Measurements from ENCODE around the gene PTPRN2. TPM values are rescaled to one million over a fixed set of nuclear protein-coding genes. Genes with fewer than 3 reads are reported as not detected.

The PTPRN2 gene
- total RNA-seq, 1 experiment from 2014 or later = 1.1 TPM

- no TSS peak for BruUV-seq (replicated peaks)
- no peaks in the 10 kb centered on the region for H3K36me3 ChIP-seq (ENCODE audit: control insufficient read depth, insufficient read depth, low read length)
- ChIA-PET CTCF (no interaction called here), POLR2A (no interaction called here)
- DNase-seq (ENCODE audit: low read depth, low spot score) = no peak
- intact Hi-C loops (cut with micrococcal nuclease; ENCODE audit: unreplicated experiment) (no loop called here), in situ Hi-C loops (cut with HindIII; ENCODE audit: low pct_unique_long_range_greater_than_20kb, low sequenced_read_pairs) (no loop called here)
- no peaks in the 10 kb centered on the region for H3K9me3 ChIP-seq (ENCODE audit: control insufficient read depth, insufficient read depth, low read depth, low read length)
- H3K4me1 ChIP-seq (ENCODE audit: control insufficient read depth, insufficient read depth, low read length) = no peaks in the 10 kb centered on the region
- H3K27ac ChIP-seq (ENCODE audit: low read length) = no peak overlapping the region
- ATAC-seq = no peak
- TF ChIP-seq REST (IDR thresholded peaks at IDR 0.05; ENCODE audit: insufficient read depth in 1 of 2, low read depth in 2 of 2, low read length in 1 of 2) (no peak), SIN3A (IDR thresholded peaks at IDR 0.05; ENCODE audit: borderline replicate concordance, insufficient read depth, low read depth, low read length) (no peak), TCF7L2 (IDR thresholded peaks at IDR 0.05; ENCODE audit: low read depth, low read length) (no peak), POLR2AphosphoS5 (IDR thresholded peaks at IDR 0.05; ENCODE audit: low read depth, low read length) (no peak), CTCF (IDR thresholded peaks at IDR 0.05) (no peak)
- H3K27me3 ChIP-seq (ENCODE audit: control insufficient read depth, insufficient read depth, low read length) = peaks cover 2% of the 10 kb centered on the region; the same call in 1 of the 2 replicates
- H3K4me3 ChIP-seq (ENCODE audit: low read depth in 2 of 2, low read length in 2 of 2) = no peak overlapping the region
Measured at GRCh38 chr7:157799076-157799685, 788.4 kb downstream of the PTPRN2 start.

- ATAC-seq = peak; percentile 19; the same call in 1 of the 2 replicates
- no peak overlapping the region for H3K27ac ChIP-seq (ENCODE audit: low read length)
- ChIA-PET POLR2A (no interaction called here), CTCF (interaction anchor here (1.0 kb wide), 1 partner anchor 323 kb away, joined by 4 read pairs; no protein-coding TSS in a partner anchor)
- in situ Hi-C loops (cut with HindIII; ENCODE audit: low pct_unique_long_range_greater_than_20kb, low sequenced_read_pairs) = no loop called here
- intact Hi-C loops (cut with micrococcal nuclease; ENCODE audit: unreplicated experiment) = no loop called here
- H3K4me3 ChIP-seq (ENCODE audit: low read depth in 2 of 2, low read length in 2 of 2) = no peak overlapping the region
- H3K27me3 ChIP-seq (ENCODE audit: control insufficient read depth, insufficient read depth, low read length) = no peaks in the 10 kb centered on the region
- BruUV-seq (replicated peaks) = no TSS peak
- no peak for TF ChIP-seq CTCF (IDR thresholded peaks at IDR 0.05)
- no peak for TF ChIP-seq TCF7L2 (IDR thresholded peaks at IDR 0.05; ENCODE audit: low read depth, low read length)
- no peak for TF ChIP-seq REST (IDR thresholded peaks at IDR 0.05; ENCODE audit: insufficient read depth in 1 of 2, low read depth in 2 of 2, low read length in 1 of 2)
- TF ChIP-seq SIN3A (IDR thresholded peaks at IDR 0.05; ENCODE audit: borderline replicate concordance, insufficient read depth, low read depth, low read length) = no peak
- no peak for TF ChIP-seq POLR2AphosphoS5 (IDR thresholded peaks at IDR 0.05; ENCODE audit: low read depth, low read length)
- DNase-seq (ENCODE audit: low read depth, low spot score) = no peak
- H3K4me1 ChIP-seq (ENCODE audit: control insufficient read depth, insufficient read depth, low read length) = no peaks in the 10 kb centered on the region; the same call in 1 of the 2 replicates
- H3K36me3 ChIP-seq (ENCODE audit: control insufficient read depth, insufficient read depth, low read length) = no peaks in the 10 kb centered on the region
- no peaks in the 10 kb centered on the region for H3K9me3 ChIP-seq (ENCODE audit: control insufficient read depth, insufficient read depth, low read depth, low read length)
Measured at GRCh38 chr7:157797361-157797760, 790.3 kb downstream of the PTPRN2 start.
